Right renal pelvis (tissue), 4 donors: ENCODE data around the gene SLC46A1. TPM values are rescaled to one million over a fixed set of nuclear protein-coding genes. Genes with fewer than 3 reads are reported as not detected.

Experiments used
- DNase-seq, 4 donors: peaks; one replicate each; pipeline ENCODE4 v3.0.0-alpha.2; 2013; ENCODE audit warnings: low read depth in 4 of 4, low spot score in 3 of 4, missing footprints in 1 of 4
- polyA plus RNA-seq, 4 donors: library from polyadenylated mRNA; unstranded; fragments of 120-200 nt; gene quantifications; one replicate each; pipeline ENCODE4 v1.2.1, GENCODE V29; 2013; ENCODE audit not compliant: insufficient read length in 4 of 4

Gene SLC46A1
- polyA plus RNA-seq, 4 donors, result 14.6 to 15.8 (median 15.1) TPM

GRCh38 chr17:28404812-28405570, 1.0 kb downstream of the SLC46A1 start:
- no peak for DNase-seq

- no peak for DNase-seq
These were observed 1.6 kb downstream of the SLC46A1 start for GRCh38 chr17:28404461-28404811.

- DNase-seq, result no peak
These were observed 2.0 kb downstream of the SLC46A1 start for GRCh38 chr17:28404007-28404406.

GRCh38 chr17:28402844-28403243, 3.2 kb downstream of the SLC46A1 start:
- DNase-seq, result no peak

- DNase-seq, result no peak
These were observed 3.8 kb downstream of the SLC46A1 start for GRCh38 chr17:28402224-28402630.

- DNase-seq, result no peak
These were observed 6.2 kb downstream of the SLC46A1 start for GRCh38 chr17:28399808-28400207.

- DNase-seq, result no peak
These were observed 7.6 kb downstream of the SLC46A1 start for GRCh38 chr17:28398280-28398981.

GRCh38 chr17:28397687-28398279, 8.2 kb downstream of the SLC46A1 start:
- DNase-seq, result no peak

GRCh38 chr17:28397275-28397674, 8.7 kb downstream of the SLC46A1 start:
- no peak for DNase-seq

- no peak for DNase-seq
These were observed 9.3 kb downstream of the SLC46A1 start for GRCh38 chr17:28396635-28397239.

- DNase-seq, result no peak
These were observed 10.0 kb downstream of the SLC46A1 start for GRCh38 chr17:28395968-28396367.

- no peak for DNase-seq
These were observed 10.6 kb downstream of the SLC46A1 start for GRCh38 chr17:28395426-28395825.

GRCh38 chr17:28394337-28395116, 11.5 kb downstream of the SLC46A1 start:
- DNase-seq, result no peak

- DNase-seq, result no peak
These were observed 13.5 kb downstream of the SLC46A1 start for GRCh38 chr17:28392491-28392890.

GRCh38 chr17:28391401-28391800, 14.6 kb downstream of the SLC46A1 start:
- DNase-seq, result no peak

- no peak for DNase-seq
These were observed 15.0 kb downstream of the SLC46A1 start for GRCh38 chr17:28390984-28391383.

- DNase-seq, result no peak
These were observed 15.4 kb downstream of the SLC46A1 start for GRCh38 chr17:28390563-28390962.

- DNase-seq, result no peak
These were observed 15.9 kb downstream of the SLC46A1 start for GRCh38 chr17:28390141-28390540.

- no peak for DNase-seq
These were observed 17.9 kb downstream of the SLC46A1 start for GRCh38 chr17:28388106-28388505.

GRCh38 chr17:28386391-28386790, 19.6 kb downstream of the SLC46A1 start:
- no peak for DNase-seq

- no peak for DNase-seq
These were observed 20.6 kb downstream of the SLC46A1 start for GRCh38 chr17:28385406-28385805.
